ENCODE measurements around the gene PFDN4.

PFDN4 gene

DNA sequence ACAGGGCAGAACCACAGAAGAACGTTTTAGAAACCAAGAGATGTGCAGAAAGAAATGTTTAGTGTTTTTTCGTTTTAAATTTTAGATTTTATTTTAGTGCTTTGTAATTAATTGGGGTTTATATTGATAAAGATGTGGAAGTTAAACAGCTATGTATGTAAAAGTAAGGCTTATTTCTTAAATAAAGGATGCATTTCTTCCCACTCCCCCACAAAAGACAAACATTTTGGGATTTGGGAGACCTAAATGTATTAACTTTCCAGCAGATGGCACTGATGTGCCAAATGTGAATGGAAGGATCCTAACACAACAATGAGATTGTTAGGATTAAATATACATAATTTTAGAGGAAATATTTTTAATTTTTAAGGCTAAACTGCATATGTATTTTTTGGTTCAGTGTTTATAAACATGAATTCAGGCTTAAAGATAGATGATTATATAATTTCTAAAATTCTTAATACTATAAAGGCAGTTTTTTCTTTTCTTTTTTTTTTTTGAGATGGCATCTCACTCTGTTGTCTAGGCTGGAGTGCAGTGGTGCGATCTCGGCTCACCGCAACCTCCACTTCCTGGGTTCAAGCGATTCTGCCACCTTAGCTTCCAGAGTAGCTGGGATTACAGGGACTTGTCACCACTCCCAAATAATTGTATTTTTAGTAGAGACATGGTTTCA is 12.0 kb downstream of the PFDN4 start:
- H3K27ac ChIP-seq (ENCODE audit: low read length) = no peak overlapping the region
- no peak overlapping the region for H3K4me3 ChIP-seq (ENCODE audit: low read depth in 1 of 2, low read length in 2 of 2)
- H4K20me1 ChIP-seq (ENCODE audit: insufficient read depth, low read length) = peaks cover 4% of the 10 kb centered on the region; the same call in 1 of the 2 replicates
- no peaks in the 10 kb centered on the region for H3K4me1 ChIP-seq (ENCODE audit: insufficient read depth, low read length)
- H2AFZ ChIP-seq (ENCODE audit: low read depth, low read length) = no peak overlapping the region
- no peak overlapping the region for H3K9ac ChIP-seq (ENCODE audit: low read depth, low read length)
- no peak for TF ChIP-seq EZH2 (IDR thresholded peaks at IDR 0.05; ENCODE audit: borderline replicate concordance, low read depth, low read length, severe bottlenecking)
- TF ChIP-seq, protein P1, sequence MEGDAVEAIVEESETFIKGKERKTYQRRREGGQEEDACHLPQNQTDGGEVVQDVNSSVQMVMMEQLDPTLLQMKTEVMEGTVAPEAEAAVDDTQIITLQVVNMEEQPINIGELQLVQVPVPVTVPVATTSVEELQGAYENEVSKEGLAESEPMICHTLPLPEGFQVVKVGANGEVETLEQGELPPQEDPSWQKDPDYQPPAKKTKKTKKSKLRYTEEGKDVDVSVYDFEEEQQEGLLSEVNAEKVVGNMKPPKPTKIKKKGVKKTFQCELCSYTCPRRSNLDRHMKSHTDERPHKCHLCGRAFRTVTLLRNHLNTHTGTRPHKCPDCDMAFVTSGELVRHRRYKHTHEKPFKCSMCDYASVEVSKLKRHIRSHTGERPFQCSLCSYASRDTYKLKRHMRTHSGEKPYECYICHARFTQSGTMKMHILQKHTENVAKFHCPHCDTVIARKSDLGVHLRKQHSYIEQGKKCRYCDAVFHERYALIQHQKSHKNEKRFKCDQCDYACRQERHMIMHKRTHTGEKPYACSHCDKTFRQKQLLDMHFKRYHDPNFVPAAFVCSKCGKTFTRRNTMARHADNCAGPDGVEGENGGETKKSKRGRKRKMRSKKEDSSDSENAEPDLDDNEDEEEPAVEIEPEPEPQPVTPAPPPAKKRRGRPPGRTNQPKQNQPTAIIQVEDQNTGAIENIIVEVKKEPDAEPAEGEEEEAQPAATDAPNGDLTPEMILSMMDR (IDR thresholded peaks at IDR 0.05; ENCODE audit: borderline replicate concordance, extremely low read depth, low read length, poor library complexity, severe bottlenecking) = peak; percentile 67
- ATAC-seq (ENCODE audit: insufficient read depth, low read depth) (no peak), DNase-seq (no peak)
- H3K9me3 ChIP-seq (ENCODE audit: insufficient read depth, low read length, severe bottlenecking) = no peaks in the 10 kb centered on the region
- no peaks in the 10 kb centered on the region for H3K27me3 ChIP-seq (ENCODE audit: insufficient read depth, low read length, poor library complexity)
- no peak overlapping the region for H3K4me2 ChIP-seq (ENCODE audit: insufficient read depth, low read length)
- peaks cover 32% of the 10 kb centered on the region for H3K36me3 ChIP-seq (ENCODE audit: insufficient read depth, low read length)
- peaks cover 2% of the 10 kb centered on the region for H3K79me2 ChIP-seq (ENCODE audit: insufficient read depth, low read length)

DNA sequence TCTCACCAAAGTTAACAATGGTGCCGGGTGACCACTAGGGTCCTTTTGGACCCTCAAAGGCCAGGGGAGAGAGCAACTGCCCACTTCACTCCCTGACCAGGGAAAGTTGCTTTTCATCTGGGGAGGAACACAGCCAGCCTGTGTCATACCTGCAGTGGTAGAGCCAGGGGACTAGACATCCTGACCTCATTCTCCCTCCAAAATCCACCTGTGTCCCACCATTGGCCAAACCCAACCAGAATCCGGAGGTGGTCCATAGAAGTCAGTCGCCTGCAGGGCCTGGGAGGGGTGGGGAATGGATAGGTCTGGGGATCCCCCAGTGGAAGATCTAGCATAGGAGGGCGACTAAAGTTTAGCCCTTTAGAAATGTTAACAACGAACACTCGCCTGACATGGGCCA is 12.8 kb downstream of the PFDN4 start:
- H3K9ac ChIP-seq (ENCODE audit: low read depth, low read length) = no peak overlapping the region
- H2AFZ ChIP-seq (ENCODE audit: low read depth, low read length) = no peak overlapping the region
- H3K4me2 ChIP-seq (ENCODE audit: insufficient read depth, low read length) = no peak overlapping the region
- peaks cover 23% of the 10 kb centered on the region for H3K36me3 ChIP-seq (ENCODE audit: insufficient read depth, low read length)
- H3K79me2 ChIP-seq (ENCODE audit: insufficient read depth, low read length) = peaks cover 2% of the 10 kb centered on the region
- H3K27ac ChIP-seq (ENCODE audit: low read length) = no peak overlapping the region
- no peaks in the 10 kb centered on the region for H3K4me1 ChIP-seq (ENCODE audit: insufficient read depth, low read length)
- peaks cover 4% of the 10 kb centered on the region; the same call in 1 of the 2 replicates for H4K20me1 ChIP-seq (ENCODE audit: insufficient read depth, low read length)
- TF ChIP-seq EZH2 (IDR thresholded peaks at IDR 0.05; ENCODE audit: borderline replicate concordance, low read depth, low read length, severe bottlenecking) = no peak
- TF ChIP-seq, protein P1 (IDR thresholded peaks at IDR 0.05; ENCODE audit: borderline replicate concordance, extremely low read depth, low read length, poor library complexity, severe bottlenecking) = no peak
- H3K9me3 ChIP-seq (ENCODE audit: insufficient read depth, low read length, severe bottlenecking) = no peaks in the 10 kb centered on the region
- H3K27me3 ChIP-seq (ENCODE audit: insufficient read depth, low read length, poor library complexity) = no peaks in the 10 kb centered on the region
- ATAC-seq (ENCODE audit: insufficient read depth, low read depth) (no peak), DNase-seq (no peak)
- H3K4me3 ChIP-seq (ENCODE audit: low read depth in 1 of 2, low read length in 2 of 2) = no peak overlapping the region

DNA sequence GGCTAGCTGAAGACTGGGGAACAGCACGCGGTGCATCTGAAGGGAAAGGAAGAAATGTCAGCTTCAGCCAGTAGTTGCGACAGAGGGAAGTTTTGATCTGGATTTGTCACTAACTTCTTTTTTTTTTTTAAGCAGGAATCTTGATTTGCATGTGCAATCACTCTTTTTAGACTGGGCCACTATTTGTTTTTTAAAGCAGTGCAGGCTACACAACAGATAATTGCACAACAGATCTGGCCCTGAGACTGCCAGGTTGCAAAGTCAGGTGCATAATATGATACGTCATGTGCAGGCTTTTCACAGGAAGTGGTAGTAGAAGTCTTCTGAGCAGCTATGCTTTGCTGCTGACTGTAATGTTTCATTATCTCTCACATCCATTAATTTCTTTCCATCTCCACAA is 13.5 kb downstream of the PFDN4 start:
- DNase-seq (no peak), ATAC-seq (ENCODE audit: insufficient read depth, low read depth) (peak; percentile 50; the same call in 2 of the 3 replicates)
- no peak overlapping the region for H3K4me3 ChIP-seq (ENCODE audit: low read depth in 1 of 2, low read length in 2 of 2)

More for the DNA sequence above, 13.5 kb downstream of the PFDN4 start:
- peaks cover 4% of the 10 kb centered on the region; the same call in 1 of the 2 replicates for H4K20me1 ChIP-seq (ENCODE audit: insufficient read depth, low read length)
- TF ChIP-seq, protein P1 (IDR thresholded peaks at IDR 0.05; ENCODE audit: borderline replicate concordance, extremely low read depth, low read length, poor library complexity, severe bottlenecking) = no peak
- no peak for TF ChIP-seq EZH2 (IDR thresholded peaks at IDR 0.05; ENCODE audit: borderline replicate concordance, low read depth, low read length, severe bottlenecking)
- no peak overlapping the region for H2AFZ ChIP-seq (ENCODE audit: low read depth, low read length)
- H3K4me1 ChIP-seq (ENCODE audit: insufficient read depth, low read length) = no peaks in the 10 kb centered on the region
- no peaks in the 10 kb centered on the region for H3K9me3 ChIP-seq (ENCODE audit: insufficient read depth, low read length, severe bottlenecking)
- H3K9ac ChIP-seq (ENCODE audit: low read depth, low read length) = no peak overlapping the region
- no peak overlapping the region for H3K4me2 ChIP-seq (ENCODE audit: insufficient read depth, low read length)
- H3K79me2 ChIP-seq (ENCODE audit: insufficient read depth, low read length) = no peaks in the 10 kb centered on the region
- H3K36me3 ChIP-seq (ENCODE audit: insufficient read depth, low read length) = peaks cover 17% of the 10 kb centered on the region
- no peak overlapping the region for H3K27ac ChIP-seq (ENCODE audit: low read length)
- no peaks in the 10 kb centered on the region for H3K27me3 ChIP-seq (ENCODE audit: insufficient read depth, low read length, poor library complexity)
